ENCODE measurements around the gene MRRF.

GRCh38 chr9:122339579-122339978 is 74.9 kb downstream of the MRRF start:
- TF ChIP-seq CTCF (conservative IDR thresholded peaks at IDR 0.05; ENCODE audit: low read depth, low read length) (no peak), USF2 (IDR thresholded peaks at IDR 0.05; ENCODE audit: low read depth, low read length) (no peak), RAD21 (IDR thresholded peaks at IDR 0.05; ENCODE audit: low read length) (no peak)

All from IMR-90 (cell line).